ENCODE data around the gene SCYGR6. TPM values are rescaled to one million over a fixed set of nuclear protein-coding genes. Genes with fewer than 3 reads are reported as not detected.

Gene SCYGR6
- total RNA-seq, 1 experiment from 2014 or later: not detected

DNA sequence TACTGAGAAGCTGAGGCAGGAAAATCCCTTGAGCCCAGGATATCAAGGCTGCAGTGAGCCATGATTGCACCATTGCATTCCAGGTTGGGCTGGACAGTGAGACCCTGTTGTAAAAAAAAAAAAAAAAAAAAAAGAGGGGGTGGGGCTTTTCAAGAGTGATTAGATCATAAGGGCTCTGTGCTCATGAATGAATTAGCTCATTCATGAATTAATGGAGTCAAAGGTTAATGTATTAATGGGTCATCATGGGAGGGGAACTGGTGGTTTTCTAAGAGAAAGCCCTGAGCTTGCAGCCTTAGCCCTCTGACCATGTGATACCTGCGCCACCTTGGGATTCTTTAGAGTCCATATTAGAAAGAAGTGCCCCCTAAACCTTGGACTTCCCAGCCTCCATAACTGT is 11.3 kb downstream of the SCYGR6 start:
- no peak for DNase-seq (ENCODE audit: low read depth)

DNA sequence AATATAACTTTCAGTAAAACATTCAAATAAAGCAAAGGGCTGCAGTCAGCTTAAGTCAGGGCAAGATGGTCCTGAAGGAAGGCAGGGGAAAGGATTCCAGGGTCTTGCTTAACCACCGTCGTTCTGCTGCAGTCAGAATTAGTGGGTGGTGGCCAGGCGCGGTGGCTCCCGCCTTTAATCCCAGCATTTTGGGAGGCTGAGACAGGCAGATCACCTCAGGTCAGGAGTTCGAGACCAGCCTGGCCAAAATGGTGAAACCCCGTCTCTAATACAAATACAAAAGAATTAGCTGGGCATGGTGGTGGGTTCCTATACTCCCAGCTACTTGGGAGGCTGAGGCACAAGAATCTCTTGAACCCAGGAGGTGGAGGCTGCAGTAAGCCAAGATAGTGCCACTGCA is 13.6 kb downstream of the SCYGR6 start:
- DNase-seq (ENCODE audit: low read depth): no peak

DNA sequence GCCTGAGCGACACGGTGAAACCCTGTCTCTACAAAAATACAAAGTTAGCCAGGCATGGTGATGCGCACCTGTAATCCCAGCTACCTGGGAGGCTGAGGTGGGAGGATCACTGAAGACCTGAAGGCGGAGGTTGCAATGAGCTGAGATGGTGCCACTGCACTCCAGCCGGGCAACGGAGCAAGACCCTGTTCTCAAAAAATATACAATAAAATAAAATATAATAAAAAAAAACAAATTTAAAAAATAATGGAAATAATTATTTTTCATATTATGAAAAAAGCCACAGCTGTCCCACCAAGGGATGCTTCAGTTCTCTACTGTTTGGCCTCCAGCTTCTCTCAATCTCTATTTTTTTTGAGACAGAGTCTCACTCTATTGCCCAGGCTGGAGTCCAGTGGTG is 17.2 kb downstream of the SCYGR6 start:
- DNase-seq (ENCODE audit: low read depth): no peak

DNA sequence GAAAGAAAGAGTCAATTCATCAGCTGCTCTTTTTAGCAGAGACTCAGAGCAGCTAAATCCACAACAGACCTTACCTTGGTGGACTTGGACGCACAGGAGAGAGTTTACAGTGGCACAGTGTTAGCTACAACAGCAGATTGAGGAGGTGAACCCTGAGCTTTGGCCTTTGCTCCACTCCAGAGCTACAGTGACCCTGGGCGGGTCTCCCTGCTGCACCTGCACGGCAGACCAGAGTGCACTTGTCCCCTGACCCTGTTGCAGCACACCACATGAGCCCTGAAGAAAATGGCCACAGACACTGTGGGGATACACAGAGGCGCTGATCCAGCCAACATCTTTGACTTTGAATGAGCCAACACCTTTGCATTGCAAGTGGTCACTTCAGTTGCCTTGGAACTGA is 17.7 kb downstream of the SCYGR6 start:
- DNase-seq (ENCODE audit: low read depth): no peak

DNA sequence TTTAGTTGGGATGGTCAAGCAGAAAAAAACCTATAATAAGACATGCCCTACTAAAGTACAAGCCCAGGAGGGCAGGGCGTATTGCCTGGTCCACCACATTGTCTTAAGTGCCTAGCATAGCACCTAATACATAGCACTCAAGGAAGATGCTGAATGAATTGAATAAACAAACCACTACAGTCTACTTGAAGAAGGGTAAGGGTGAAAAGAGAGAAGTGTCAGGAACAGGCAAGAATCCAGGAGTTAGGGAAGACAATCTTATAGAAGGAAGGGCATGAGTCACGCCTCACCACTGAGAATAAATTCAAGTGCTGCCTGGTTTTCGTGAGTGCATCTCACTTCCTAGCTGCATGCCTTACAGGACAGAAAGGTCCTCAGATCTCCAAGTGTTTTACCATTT is 20.6 kb downstream of the SCYGR6 start:
- DNase-seq (ENCODE audit: low read depth): peak; percentile 61

DNA sequence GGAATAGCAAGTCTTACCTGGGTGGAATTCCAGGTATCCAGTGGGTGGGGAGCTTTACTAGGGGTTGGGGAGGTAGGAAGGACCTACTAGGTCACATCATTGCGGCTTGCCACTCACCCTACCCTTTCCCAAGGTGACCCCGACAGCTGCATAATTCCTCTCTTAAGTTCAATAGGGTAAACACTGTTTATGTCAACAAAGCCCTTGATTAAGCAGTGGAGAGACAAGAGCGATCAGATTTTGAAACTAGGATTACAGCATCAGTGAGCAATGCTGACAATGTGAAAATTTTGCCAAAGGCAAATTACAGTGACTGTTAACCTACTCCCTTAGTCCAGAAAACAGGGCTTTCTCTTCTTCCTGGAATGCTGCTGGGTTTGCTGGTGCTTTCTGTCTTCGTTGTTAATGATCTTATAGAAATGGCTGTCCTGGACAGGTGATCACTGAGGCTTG is 21.3 kb downstream of the SCYGR6 start:
- peak; percentile 57 for DNase-seq (ENCODE audit: low read depth)

DNA sequence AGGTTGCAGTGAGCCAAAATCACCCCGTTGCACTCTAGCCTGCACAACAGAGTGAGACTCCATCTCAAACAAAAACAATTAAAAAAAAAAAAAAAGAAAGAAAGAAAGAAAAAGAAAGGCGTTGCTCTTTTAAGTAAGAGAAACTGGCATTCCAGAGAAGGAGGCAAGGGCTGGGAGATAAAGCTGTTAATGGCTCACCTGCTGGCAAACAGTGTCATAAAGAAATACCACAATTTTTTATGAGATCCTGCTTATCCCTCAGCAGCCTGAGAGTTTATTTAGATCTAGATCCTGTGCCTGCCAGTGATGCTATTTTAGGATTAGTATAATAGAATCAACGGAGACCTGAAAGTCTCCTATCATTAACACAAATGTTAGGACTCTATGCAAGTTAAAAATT is 23.0 kb downstream of the SCYGR6 start:
- no peak for DNase-seq (ENCODE audit: low read depth)

DNA sequence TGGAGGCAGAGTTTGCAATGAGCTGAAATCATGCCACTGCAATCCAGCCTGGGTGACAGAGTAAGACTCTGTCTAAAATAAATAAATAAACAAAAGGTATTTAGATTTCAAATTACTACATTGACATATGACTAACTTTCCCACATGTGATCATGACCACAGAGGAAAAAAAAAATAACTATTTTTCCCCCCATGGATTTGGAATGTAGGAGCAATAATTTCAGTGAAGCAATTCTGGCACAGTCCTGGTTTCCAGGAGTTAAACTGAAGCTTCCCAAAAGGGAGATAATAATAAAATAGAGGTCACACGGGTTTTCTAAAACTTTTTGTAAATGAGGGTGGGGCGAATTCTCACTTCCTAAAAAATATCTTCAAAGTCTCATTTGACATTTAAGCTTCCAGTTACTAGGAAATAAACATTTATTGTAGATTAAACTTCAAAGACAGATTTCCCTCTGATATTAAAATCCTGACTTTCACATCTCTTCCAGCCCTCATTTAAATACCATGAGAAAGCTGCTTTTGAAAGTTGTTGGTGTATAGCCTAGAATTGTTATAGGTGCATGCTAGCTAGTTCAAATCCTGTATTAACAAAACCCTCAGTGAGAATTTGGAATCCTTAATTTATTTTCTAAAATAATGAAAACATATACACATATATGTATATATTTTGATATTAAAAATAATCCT is 27.4 kb downstream of the SCYGR6 start:
- DNase-seq (ENCODE audit: low read depth): no peak

DNA sequence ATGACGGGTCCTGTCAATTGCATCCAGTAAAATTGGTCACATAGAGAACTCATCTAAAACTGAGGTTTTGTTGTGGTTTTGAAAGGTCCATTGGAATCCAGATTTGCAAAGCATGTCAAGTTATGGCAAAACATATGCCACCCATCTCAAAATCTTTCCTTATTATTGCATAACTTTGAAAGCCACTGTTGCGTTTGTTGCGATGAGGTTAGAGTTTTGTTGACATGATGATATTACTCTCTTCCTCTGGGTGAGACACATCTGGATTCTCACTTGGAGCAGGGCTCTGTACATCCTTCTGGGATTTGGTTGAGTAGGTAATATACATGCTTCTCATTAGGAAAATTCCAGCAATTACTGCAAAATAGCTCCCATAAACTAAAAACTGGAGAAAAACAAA is 37.4 kb downstream of the SCYGR6 start:
- no peak for DNase-seq (ENCODE audit: low read depth)

DNA sequence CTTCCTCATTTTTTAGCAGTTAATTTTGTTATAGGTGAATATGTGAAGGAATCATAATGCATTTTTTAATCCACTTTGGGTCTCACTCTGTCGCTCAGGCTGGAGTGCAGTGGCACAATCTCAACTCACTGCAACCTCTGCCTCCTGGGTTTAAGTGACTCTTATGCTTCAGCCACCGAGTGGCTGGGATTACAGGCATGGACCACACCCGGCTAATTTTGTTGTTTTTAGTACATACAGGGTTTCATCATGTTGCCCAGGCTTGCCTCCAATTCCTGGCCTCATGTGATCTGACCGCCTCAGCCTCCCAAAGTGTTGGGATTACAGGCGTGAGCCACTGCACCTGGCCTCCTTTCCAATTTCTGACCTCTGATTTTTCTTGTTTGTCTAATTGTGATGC is 40.3 kb downstream of the SCYGR6 start:
- no peak for DNase-seq (ENCODE audit: low read depth)

DNA sequence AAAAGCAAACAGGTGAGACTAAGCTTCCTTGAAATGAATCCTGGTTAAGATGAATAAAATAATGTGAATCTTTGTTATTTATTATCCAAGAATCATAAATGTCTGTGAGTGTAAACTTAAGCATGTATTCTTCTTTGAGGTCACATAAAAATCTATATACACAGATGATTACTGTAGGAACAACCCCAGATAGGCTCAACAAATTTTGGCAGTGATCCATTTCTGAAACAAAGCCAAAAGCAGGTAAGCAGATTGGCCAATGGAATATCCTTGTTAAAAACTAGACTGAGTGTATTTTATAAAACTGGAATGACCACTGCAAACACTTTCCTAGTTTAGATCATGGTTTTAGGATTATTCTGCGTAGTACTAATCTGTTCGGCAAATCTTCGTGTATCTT is 46.6 kb downstream of the SCYGR6 start:
- DNase-seq (ENCODE audit: low read depth): no peak

DNA sequence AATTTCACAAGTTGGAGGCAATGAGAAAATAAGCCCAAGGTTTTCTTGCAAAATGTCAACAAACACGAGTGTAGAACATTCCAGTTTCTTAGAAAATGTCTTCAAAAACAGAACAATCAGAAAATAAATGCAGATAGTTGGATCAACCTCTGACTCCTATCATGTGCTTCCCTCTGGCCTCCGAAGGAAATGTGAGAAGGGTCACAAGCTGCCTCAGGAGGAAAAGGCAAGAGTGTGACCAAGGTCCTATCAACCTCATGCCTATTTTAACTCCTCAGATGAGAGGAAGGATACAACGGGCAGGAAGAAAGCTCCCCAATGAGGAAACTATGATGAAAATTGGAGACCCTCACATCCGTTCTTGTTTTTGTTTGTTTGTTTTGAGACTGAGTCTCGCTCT is 50.1 kb downstream of the SCYGR6 start:
- no peak for DNase-seq (ENCODE audit: low read depth)

Other genes with a start within 250 kb of the SCYGR6 start
- gene SCYGR2, start 125.9 kb downstream of the SCYGR6 start, total RNA-seq (2014; rRNA removed; shearing (Covaris generic)): not detected in 2 replicates
- gene SCYGR3, start 109.9 kb downstream of the SCYGR6 start, total RNA-seq (2014; rRNA removed; shearing (Covaris generic)): not detected in 2 replicates
- gene SCYGR4, start 107.3 kb downstream of the SCYGR6 start, total RNA-seq (2014; rRNA removed; shearing (Covaris generic)): not detected in 2 replicates
- not detected in 2 replicates for gene SCYGR5, start 58.0 kb downstream of the SCYGR6 start, total RNA-seq (2014; rRNA removed; shearing (Covaris generic))
- gene SLC19A3, start 6.7 kb downstream of the SCYGR6 start, total RNA-seq (2014; rRNA removed; shearing (Covaris generic)): not detected in 2 replicates
- gene SCYGR7, start 3.6 kb upstream of the SCYGR6 start, total RNA-seq (2014; rRNA removed; shearing (Covaris generic)): not detected in 2 replicates
- not detected in 2 replicates for gene SCYGR8, start 21.1 kb upstream of the SCYGR6 start, total RNA-seq (2014; rRNA removed; shearing (Covaris generic))
- 2.2 and 3.8 TPM in 2 replicates for gene CCL20, start 89.1 kb upstream of the SCYGR6 start, total RNA-seq (2014; rRNA removed; shearing (Covaris generic))
- 0.10 and 0.48 TPM in 2 replicates for gene DAW1, start 146.9 kb upstream of the SCYGR6 start, total RNA-seq (2014; rRNA removed; shearing (Covaris generic))